HG02943 (cell line): ENCODE data around the gene NEDD9.

Source experiments
- ATAC-seq: cut with Tn5 transposase; IDR thresholded peaks from one replicate; pipeline ENCODE4 v1.9.1; 2021; ENCODE audit warnings: mild to moderate bottlenecking, low read depth, moderate library complexity; ENCODE audit not compliant: unreplicated experiment

The NEDD9 gene

DNA sequence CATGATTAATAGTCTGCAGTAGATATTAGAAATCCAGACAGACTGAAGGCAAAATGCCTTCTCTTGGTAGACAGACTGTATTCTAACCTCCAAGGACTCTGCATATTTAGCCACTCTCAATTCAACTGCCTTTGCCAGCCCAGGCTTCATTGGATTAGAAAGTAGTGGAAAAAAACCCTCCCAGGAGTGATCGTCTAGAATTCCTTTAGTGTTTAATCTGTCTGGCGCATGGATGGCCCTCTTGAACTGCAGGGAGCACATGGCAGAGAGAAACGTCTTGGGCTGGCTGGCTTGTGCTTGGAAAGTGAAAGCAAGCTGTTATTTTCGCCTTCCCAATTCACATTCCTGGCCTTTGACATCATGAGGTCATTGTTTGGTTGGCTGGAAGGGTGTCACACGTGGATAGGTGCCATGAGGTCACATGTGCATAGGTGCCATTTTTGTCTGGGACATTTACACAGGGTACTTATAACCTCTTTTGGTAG is 30.9 kb upstream of the NEDD9 start:
- ATAC-seq: no peak

DNA sequence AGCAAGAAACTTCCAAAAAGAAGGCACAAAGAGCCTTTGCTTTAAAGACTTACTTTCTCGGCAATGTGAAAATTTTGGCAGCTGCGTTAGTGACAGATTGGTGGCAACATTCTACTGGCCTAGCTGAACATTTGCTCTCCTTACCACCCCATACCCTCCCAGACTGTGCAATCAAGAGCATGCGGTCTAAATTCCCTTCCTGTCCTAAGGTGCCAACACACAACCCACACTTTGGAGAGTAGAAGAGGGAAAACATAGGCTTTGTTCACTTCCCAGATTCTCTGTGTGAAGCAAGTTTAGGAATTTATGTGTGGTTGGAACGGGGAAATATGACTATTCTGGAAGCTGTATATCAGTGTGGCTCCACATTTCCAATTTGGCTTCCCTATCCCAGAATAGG is 29.8 kb upstream of the NEDD9 start:
- ATAC-seq: no peak

DNA sequence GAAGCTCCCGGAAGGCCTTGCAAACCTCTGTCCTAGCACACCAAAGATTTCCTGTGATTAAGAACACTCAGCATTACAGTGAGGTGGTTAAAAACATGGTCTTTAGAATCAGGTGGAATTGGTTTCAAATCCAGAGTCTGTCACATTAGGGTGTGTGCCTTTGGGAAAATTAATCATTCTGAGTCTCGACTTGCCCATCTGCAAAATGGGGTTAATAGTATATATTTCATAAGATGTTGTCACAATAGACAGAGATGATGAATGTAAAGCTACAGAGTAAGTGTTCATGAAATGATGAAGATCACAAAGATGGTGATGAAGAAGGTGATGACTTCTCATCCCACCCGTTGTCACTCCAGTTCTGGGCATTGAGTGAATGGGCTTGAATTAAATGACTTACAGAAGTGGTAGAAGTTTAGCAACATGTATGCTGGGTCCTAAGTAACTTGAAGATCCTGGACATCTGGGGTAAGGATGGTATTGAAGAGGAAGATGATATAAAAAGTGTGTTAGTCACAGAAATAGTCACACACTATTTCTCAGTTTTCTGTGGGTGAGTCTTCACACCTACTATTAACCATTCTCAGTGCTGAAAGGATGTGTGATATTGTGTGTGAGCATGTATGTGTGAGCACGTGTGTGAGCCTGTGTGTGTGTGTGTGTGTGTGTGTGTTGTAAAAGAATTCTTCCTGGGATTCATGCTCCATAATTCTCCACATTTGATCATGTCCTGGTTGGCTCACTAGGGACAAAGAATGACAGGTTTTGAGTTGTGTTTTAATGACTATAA is 28.0 kb upstream of the NEDD9 start:
- no peak for ATAC-seq

DNA sequence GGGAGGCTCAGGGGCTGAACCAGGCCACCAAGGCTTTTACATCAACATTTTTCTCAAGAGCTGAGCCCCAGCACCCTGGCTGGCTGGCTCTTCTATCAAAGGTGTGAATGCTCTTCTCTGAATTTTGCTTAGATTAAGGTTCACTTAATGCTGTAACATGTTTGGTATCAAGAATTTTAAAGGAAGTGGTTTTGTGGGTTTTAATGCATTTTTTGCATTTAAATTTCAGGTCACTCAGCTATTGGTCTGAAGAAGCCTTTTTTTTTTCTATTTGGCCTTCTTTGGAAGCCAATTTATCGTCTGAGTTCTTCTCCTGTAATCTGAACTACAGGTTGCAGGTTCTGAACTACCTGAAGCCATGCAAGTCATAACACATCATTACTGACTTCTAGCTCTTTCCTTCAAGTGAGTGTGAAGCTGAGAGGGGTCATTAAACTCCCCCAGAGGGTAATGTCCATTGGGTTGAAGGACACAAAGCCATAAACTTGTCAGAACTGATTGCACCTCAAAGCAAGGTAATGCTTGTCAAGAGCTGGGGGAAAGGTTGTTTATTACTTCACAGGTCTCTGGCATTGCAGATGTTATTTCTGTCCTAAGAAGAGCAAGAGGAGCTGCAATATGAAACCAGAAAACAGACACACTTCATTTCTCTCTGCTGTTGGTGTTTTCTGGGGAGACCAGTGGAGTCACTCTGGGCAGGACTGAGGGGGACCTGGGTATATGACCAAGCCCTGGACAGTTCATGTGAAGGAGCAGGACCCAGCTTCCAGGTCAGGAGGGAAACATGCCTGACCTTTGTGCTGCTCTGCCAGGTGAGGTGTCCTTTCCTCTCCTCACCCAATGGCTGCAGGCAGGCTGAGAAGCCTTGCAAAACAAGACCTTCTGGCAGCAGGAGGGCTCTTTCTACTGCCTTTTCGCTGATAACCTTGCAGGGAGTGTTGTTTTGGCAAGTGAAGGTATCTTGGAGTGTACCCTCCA is 26.1 kb upstream of the NEDD9 start:
- no peak for ATAC-seq

DNA sequence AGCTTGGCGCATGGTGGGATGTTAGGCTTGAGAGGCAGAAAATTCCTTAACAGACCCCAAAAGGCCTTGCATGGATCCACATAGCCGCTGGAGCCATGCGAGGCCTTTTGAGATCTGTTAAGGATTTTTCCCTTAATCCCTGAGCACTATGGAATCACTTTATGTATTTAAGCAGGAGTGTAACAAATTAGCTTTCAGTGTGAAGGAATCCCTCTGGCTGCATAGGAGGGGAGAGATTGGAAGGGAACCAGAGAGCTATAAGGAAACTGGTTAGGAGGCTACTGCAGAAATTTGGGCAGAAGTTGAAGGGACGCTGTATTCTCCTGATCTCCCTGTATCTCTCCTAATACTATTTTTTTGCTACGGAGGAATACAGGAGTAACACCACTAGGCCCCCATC is 23.1 kb upstream of the NEDD9 start:
- ATAC-seq: no peak

DNA sequence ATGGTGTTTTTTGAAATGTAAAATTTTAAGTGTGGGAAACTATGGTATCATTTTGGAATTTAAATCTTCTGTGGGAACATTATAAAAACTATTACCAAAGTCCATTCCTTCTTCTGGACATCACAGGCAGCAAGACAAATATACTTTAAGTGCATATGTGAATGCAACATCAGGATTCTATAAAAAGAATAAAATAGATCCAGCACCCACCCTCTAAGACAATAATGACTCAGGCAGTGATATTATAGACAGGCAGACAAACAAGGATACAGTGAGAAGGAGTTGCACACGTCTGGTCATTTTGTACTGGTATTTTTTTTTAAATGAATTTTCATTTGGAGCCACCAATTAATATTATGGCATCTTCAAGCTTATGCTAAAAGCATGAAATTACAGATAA is 21.1 kb upstream of the NEDD9 start:
- no peak for ATAC-seq

DNA sequence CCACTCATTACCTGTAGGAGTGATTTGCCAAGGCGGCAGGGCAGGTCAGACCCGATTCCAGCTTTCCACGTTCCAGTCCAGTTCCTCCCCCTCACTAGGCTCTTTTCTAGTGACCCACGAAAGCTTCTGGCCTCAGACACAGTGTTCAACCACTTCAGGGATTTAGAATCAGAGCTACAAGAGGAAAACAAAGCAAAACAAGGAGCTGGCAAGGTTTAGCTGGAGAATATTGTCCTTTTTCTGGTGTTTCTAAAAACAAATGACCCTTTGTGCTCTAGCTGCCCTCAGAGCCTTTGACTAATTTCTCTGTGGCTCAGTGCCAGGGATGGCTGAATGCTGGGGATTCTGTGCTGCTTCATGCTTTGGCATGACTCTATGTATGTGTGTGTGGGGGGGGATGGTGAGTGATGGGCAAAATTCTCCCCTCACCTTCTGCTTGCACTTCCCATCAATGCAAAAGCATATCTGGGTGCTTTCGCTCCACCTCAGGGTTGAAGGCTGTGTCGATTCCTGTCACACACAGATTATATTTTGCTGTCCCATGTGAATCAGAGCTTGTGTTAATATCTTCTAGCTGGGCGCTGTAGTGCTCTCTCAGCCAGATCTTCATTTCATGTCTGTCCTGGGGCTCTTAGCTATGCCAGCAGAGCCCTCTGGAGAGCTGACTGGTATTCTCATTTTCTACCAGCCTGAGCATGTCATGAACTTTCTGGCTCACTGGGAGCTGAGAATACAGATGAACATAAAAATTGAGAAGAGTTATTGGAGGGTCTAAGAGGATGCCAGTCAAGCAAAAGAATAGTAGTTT is 19.3 kb upstream of the NEDD9 start:
- no peak for ATAC-seq

DNA sequence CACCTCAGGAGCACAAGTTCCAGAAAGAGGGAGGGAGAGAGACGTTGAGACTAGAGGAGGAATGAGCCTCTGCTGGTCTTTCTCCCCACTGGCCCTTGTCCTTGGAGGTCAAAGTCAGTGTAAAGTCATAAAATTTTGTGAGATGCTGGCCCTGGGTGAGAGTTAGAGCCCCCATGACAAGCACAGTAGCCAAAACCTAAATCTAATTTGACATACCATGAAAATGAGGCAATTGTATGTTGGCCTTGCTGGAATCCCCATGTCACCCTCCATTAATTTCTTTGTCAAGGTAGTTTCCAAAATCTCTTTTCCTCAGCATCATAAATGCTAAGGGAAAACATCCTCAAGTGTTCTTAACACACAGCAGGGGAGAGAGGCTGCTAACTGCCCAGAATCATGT is 17.6 kb upstream of the NEDD9 start:
- ATAC-seq: no peak

DNA sequence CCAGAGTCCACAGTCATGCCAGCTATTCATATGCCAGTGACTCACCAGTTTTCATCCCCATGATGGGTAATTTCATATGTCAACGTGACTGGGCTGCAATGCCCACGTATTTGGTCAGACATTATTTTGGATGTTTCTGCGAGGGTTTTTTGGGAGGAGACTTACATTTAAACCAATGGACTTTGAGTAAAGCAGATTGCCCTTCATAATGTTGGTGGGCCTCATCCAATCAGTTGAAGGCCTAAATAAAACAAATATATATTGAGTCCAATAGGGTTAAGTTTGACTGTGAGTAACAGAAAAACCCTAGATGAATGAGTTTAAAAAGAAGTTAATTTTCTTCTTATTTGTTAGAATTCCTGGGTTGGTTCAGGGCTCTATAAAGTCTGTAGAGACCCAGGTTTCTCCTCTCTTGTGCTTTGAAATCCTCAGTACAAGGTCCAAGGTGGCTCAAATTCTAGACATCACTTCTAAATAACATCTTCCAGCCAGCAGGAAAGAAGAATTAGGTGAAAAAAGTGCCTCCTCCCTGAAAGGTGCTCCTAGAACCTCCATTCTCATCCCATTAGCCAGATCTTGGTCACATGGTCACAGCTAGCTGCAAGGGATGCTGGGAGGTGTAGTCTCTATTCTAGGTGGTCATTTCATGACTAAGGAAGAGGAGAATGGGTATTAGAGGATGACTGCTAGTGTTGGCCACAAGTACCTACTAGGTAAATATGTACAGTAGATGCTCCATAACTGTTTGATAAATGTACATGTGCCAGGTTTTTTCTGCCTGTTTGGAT is 16.7 kb upstream of the NEDD9 start:
- ATAC-seq: no peak

DNA sequence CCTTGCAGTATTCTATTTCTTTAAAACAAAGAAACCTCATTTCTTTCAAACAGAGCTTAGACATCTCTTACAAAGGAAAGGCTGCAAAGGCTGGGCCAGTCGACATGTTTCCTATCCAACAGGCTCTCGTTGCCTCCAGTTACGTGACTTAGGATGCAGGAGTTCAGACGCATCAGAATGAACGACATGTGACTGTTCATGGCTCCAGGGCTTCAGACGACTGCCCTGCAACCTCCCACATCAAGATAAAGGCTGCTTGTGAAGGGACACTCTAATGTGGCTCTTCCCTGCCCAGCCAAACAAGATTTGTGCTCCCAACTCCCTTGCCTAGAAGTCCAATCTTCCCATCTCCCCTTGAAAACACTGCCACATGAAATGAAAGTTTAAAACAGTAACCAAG is 14.3 kb upstream of the NEDD9 start:
- no peak for ATAC-seq

DNA sequence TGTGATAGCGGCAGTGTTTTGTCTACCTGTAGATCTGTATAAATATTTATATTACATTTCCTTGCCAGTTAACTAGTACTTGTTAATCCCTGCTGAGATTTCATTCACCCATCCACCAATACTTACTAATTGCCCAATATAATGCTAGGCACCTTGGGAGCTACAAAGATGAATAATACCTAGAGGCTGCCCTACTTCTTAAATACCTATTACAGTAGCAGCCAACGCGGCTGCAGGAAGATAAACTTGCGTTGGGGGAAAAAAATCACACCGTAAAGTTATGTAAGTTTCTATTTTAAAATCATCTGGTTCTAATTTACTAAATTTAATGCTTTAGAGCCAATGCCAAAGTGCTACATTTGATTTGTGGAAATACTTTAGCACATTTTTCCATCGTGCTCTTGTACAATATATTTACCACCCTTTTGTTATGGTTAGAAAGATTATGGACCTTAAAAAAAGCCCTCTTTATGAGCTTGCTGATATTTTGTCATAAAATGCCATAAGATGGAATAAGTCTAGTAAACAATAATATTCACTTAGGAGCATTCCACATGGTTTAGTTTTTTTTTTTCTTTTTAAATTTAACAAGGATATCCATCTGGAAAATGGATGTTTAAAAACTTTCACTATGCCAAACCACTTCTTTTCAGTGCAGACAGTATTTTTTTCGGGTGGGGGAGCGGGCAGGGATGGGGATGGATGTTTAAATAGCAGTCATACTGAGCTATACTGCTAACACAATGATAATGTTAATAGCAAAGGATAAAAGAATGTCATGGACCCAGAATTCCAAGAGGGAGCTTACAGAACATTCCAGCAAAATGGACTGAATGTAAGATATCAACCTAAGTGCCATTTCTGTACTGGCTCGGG is 13.2 kb upstream of the NEDD9 start:
- ATAC-seq: no peak

DNA sequence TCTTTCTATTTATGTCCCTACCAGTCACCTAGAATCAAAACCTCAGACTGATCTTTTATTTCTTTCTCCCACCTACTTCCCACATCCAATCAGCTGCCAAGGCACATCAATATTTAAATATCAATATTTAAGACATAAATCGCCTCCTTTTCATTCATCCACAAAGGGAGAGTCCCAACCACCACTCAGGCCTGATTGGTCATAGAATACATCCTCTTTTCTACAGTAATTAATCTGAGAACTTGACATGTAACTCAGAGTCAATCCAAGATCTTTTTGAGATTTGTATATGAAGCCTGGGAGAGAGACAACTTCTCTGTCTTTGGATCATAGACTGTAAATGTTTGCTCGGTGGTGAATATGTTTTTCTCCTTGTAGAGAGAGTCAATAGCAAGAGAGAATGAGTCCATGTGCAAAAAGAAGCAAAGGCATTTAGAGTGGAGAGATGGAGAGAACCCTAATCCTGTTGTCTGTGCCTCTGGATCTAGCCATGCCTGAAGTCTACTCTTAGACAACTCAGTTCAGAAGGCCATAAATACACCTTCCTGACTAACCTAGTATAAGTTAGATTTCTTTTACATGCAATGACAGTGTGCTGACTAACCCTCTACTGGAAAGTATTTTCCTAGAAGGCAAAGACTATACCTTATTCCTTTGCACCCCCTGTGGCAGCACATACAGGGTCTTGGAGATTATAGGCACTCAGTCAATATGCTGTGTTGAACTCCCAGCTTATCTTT is 12.1 kb upstream of the NEDD9 start:
- no peak for ATAC-seq

DNA sequence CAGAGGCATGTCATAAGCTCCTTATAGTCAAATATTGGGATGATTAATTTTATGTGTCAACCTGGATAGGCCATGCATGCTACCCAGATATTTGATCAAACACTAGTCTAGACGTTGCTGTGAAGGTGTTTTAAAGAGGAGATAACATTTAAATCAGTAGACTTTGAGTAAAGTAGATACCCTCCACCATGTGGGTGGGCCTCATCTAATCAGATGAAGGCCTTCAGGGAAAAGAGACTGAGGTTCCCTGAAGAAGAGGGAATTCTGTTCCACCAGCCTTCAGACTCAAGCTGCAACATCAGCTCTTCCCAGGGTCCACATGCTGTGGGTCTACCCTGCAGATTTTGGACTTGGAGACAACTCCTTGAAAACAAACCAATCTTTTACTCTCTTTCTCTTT is 11.4 kb upstream of the NEDD9 start:
- no peak for ATAC-seq

DNA sequence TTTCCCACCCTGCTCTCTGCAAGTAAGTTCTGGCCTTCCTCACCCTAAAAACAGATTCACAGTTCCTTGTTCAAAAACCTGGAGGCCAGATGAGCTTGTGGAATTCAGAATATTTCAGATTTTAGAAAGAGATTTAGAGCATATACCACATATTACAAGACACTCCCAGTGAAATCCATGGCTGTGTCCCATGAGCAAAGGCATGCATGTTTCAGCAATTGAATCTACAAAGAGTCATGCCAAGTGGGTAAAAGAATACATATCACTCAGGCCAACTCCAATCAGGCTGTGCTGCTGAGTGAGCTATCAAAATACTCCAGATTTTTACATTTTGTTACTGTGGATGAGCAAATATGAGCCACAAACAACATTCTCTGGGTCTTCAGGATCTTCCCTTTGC is 10.2 kb upstream of the NEDD9 start:
- ATAC-seq: no peak

DNA sequence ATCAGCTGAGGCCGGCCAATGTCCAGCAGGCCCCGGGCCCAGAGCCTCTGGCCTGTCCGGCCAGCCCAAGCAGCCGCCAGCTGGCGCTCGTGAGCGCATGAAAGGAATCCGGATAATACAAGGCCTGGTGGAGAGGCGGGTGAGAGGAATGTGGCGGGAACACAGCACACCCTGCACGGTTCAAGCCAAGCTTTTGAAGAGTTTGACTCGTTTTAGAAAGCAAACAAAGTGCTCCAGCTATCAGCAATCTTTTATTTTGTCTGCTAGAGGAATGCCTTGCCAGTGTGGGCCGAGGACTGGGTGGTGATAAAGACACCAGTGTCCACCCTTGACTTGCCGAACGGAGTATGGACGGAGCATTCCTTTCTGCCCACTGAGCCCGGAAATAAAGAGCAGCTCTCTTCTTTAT is 9.3 kb upstream of the NEDD9 start:
- ATAC-seq: no peak

DNA sequence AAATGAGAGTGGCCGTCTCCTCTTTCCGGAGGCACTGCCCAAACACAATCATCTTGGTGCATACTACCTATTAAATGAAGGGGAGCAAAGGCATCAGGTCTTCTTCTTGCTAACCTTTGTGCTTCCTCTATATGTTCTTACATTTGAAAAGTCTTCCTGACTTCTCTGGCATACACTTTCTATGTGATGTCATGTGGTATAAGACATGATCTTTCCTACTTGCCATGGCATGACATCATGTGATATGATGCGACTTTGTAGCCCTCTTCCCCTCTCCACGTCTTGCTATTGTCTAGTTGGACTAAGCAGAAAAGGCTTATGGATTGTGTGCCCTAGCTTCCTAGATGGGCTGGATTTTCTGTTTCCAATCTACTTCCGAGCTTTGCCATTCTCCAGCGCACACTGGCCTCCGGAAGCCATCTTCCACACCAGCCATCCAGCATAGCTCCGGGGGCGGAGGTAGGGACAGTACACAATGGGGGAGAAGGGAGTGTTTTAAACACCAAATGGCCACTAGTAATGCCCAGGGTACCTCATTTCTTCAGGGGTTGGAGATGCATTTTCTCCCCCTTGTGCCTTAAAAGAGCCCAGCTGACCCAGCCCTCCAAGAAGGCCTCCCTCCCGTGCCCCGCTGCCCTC is 8.8 kb upstream of the NEDD9 start:
- ATAC-seq: no peak

DNA sequence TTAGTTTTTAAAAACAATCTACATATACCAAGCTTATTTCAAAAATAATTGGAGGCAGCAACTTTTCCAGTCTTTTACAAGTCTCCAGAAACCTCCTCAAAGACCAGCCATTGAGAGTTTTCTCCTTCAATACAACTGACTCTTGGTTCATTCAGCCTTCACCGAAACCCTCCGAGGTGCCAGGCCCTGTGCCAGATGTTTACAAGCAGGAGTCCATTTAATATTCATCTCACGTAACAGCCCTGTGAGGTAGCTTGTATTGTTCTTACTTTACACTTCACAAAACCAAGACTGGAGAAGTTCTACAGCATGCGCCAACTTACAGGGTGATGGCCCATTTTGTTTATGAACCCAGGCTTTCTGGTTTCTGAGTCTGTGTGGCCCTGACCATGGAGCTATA is 5.5 kb upstream of the NEDD9 start:
- ATAC-seq: no peak

DNA sequence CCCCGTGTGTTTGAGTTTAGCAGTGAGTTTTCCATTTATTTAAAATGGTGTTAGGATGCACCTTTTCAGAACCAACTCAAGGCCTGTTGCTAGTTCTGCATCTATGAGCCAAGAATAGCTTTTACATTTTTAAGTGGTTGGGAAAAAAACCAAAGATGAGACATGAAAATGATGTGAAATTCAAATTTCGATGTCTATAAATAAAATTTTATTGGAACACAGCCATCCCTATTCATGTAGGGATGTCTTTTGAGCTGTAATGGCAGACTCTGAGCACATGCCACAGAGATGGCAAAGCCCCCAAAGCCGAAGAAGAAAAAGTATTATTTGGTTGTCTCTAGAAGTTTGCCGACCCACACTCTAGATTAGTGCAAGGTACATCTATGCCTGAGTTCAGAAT is 5.0 kb upstream of the NEDD9 start:
- no peak for ATAC-seq
